ENCODE data around the gene DEK.
A peak's percentile ranks its signal among the peaks of the same experiment; 100 is the strongest.

The DEK gene

GRCh38 chr6:18264923-18265377 is 620 bp upstream of the DEK start:
- no peak for DNase-seq

- DNase-seq, result peak; percentile 27
Measured at GRCh38 chr6:18263418-18264218, 712 bp downstream of the DEK start.

GRCh38 chr6:18262702-18263417 is 1.5 kb downstream of the DEK start:
- DNase-seq, result no peak

GRCh38 chr6:18261877-18262276 is 2.5 kb downstream of the DEK start:
- no peak for DNase-seq

- DNase-seq, result peak; percentile 36
Measured at GRCh38 chr6:18260448-18261106, 3.8 kb downstream of the DEK start.

GRCh38 chr6:18259675-18260447 is 4.5 kb downstream of the DEK start:
- DNase-seq, result no peak

DNA sequence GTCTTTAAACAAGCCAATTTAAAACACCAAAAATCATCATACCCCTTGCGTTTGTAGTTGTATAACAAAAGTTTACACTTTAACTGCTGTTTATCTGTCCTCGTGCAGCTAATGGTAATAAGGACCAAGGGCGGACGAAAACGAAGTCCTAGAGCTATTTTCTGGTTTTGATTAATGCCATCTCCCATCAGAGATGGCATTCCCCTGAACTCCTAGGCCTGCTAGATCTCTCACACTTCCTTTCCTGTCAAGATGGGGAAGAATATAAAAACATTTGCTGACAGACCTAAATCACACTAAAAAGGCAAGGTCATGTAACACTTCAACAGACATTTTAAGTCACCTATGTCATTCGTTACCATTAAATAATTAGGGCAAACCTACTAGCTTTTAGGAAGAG is 9.5 kb downstream of the DEK start:
- no peak for DNase-seq

- no peak for DNase-seq
Measured at GRCh38 chr6:18253635-18254034, 10.7 kb downstream of the DEK start.

DNA sequence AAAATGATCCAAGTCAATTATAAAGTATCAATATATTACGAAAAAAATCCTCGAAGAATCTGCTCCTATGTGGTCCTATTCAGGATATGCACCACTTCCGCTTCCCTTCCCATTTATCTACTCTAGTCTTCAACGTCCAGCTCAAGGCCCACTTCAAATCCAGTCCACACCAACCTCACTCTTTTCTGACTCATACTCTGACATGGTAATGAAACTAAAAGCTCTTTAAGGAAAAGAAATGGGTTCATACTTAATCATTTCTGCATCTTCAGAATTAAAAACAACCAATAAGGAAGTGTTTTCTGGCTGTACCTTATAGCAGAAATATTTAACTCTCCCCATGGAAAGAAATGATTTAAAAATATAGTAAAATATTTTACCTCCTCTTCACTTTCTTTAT is 15.1 kb downstream of the DEK start:
- DNase-seq, result no peak

DNA sequence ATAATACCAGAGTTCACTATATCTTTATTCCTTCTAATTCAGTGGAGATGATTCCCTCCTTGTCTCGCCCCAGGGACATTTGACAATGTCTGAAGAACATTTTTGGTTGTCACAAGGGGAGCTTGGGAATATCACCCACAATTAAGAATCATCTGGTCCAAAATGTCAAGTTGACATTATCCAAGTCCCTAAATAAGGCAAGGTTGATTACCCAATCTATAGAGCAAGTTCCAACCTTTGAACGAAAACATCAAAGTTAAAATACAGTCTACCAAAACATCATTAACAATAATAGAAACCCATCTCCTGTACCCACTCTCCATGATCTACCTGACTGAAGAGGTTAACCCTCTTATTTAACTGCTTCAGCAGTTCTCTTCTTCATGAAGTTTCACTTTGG is 15.6 kb downstream of the DEK start:
- DNase-seq, result no peak

GRCh38 chr6:18247002-18247401 is 17.3 kb downstream of the DEK start:
- no peak for DNase-seq

DNA sequence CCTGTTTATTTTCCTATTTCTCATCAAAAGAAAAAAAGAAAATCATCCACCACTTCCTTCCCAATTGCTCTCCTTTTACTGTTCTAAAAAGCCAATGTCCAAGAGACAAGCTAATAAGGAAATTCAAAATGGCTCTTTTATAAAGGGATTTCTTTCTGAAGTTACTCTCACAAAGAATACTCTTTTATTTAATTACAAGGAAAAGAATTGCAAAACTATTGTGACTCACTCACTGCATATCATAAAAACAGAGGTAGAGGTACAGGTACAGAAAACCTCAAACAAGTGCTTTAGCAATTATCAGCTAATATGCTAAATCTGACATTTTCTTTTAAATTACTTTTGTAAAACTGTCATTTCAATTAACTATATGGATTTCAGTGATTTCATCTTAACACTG is 18.1 kb downstream of the DEK start:
- DNase-seq, result no peak

DNA sequence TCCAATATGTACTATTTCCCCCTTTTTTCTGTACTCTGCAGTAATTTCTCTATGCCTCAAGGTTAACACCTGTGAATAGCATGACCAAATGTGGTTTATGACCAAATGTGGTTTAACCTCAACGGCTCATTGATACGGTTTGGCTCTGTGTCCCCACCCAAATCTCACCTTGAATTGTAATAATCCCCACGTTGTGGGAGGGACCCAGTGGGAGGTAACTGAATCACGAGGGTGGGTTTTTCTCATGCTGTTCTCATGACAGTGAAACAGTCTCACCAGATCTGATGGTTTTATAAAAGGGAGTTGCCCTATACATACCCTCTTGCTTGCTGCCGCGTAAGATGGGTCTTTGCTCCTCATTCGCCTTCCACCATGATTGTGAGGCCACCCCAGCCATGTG is 18.7 kb downstream of the DEK start:
- DNase-seq, result no peak

GRCh38 chr6:18245079-18245478 is 19.3 kb downstream of the DEK start:
- DNase-seq, result no peak

DNA sequence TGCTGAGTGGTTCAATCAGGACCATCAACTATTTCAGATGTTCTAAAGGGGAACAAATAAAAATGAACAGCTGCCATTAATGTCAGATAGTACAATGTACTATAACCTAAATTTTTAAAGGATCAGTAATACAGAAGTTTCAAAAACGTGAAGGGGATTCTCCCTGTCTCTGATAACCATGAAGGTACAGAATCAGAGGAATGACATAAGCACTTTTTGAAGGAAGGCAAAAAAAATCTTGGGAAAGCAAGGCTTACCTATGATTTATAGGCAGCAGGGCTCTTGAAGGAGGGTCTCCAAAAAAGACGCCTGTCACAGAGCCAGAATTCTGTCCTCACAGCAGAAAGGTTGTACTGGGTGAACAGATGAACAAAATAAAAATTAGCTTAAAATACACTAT is 20.1 kb downstream of the DEK start:
- DNase-seq, result no peak

DNA sequence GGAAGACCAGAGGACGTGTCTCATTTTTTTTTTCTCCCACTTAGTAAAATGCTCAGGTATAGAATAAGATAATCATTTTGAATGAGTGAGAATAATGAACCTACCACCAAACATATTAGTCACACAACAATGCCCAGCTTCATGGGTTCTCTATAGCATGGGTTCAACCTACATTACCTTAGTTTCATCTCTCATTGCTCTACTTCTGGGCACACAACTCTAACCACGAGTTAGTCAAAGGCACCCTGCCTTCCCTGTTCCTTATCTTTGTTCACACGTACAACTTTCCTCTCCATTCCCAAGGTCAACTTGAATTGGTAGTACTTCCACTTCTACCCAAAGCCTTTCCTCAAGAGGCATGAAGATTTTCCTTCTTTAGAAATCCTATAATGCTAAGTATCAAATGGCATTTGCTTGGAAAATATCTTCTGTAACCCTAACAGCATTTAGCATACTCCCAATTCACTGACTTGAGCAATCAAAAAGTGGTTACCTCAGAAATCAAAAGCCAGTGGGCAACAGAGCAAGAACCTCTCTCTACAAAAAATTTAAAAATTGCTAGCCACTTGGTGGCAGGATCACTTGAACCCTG is 20.9 kb downstream of the DEK start:
- no peak for DNase-seq

DNA sequence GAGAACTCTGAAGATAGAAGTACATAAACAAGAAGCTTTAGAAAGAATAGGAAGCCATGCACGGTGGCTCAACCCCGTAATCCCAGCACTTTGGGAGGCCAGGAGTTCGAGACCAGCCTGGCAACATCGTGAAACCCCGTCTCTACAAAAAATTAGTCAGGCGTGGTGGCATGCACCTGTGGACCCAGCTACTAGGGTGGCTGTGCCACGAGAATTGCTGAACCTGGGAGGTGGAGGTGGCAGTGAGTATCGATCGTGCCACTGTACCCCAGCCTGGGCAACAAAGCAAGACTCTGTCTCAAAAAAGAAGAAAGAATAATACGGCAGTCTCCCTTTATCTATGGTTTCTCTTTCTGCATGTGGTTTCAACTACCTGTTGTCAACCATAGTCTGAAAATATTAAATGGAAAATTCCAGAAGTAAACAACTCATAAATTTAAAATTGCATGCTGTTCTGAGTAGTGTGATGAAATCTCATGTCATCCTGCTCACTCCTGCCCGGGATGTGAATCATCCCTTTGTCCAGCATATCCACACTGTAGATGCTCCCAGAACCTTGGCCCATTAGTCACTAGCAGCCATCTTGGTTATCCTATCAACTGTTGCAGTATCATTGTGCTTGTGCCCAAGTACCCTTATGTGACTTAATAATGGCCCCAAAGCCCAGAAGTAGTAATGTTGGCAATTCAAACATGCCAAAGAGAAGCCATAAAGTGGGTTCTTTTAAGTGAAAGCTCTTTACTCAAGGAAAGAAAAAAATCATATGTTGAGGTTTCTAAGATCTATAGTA is 22.1 kb downstream of the DEK start:
- DNase-seq, result no peak

GRCh38 chr6:18241208-18242038 is 22.9 kb downstream of the DEK start:
- DNase-seq, result no peak

GRCh38 chr6:18240230-18240629 is 24.1 kb downstream of the DEK start:
- no peak for DNase-seq

DNA sequence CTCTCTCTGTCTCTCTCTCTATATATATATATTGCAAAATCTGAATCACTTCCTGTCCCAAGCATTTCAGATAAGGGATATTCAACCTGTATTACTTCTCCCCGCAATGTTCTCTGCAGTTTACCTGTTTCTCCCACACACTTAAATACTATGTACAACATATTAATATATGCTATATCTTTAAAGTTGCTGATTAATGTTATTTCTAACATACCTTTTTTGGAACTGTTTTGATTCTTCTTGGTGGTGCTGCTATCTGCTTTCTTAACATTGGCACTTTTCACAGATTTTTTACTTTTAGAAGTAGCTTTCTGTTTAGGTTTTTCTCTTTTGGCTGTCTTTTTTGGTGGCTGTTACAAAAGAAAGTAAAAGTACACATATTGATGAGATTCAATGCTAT is 27.2 kb downstream of the DEK start:
- DNase-seq, result no peak

- no peak for DNase-seq
Measured at GRCh38 chr6:18235524-18235923, 28.8 kb downstream of the DEK start.
